Retinal pigment epithelial cell (primary cell): ENCODE results near the gene CDK12.

Experiments used
- DNase-seq: peaks from one replicate; pipeline ENCODE4 v3.0.0-alpha.2; 2010; ENCODE audit warnings: low read depth
- H3K4me3 ChIP-seq: 2 replicates; pipeline ENCODE4 v1.5.1; 2011; ENCODE audit warnings: mild to moderate bottlenecking, low read length, control low read depth, moderate library complexity
- CTCF ChIP-seq: conservative IDR thresholded peaks from 2 replicates; pipeline ENCODE4 v1.5.1; 2011; ENCODE audit warnings: low read depth, low read length, control low read depth, inconsistent platforms

The CDK12 gene

GRCh38 chr17:39549747-39550573 lies 88.7 kb downstream of the CDK12 start:
- no peak for DNase-seq
- no peak for TF ChIP-seq CTCF

DNA sequence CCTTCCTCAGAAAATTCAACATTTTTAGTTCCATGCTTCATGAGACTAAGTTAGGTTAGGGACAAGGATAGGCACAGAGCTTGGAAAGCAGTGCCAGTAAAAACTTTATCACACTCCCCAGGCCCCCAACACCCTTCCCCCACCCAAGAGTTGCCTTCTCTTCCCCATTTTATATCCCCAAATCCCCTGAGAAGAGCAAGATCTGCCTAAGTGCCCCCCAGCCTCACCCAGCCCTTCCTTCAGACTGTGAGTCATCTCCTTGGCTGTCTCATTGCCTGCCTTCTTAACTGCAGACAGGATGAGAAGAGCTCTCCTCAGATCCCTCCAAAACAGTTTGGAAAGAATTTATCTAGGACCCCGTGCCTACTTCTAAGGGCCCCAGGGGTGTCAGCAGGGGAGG lies 90.6 kb downstream of the CDK12 start:
- TF ChIP-seq CTCF, result no peak
- no peak for DNase-seq
- no peak overlapping the region for H3K4me3 ChIP-seq

More at GRCh38 chr17:39549747-39550573, 88.7 kb downstream of the CDK12 start:
- no peak overlapping the region for H3K4me3 ChIP-seq

DNA sequence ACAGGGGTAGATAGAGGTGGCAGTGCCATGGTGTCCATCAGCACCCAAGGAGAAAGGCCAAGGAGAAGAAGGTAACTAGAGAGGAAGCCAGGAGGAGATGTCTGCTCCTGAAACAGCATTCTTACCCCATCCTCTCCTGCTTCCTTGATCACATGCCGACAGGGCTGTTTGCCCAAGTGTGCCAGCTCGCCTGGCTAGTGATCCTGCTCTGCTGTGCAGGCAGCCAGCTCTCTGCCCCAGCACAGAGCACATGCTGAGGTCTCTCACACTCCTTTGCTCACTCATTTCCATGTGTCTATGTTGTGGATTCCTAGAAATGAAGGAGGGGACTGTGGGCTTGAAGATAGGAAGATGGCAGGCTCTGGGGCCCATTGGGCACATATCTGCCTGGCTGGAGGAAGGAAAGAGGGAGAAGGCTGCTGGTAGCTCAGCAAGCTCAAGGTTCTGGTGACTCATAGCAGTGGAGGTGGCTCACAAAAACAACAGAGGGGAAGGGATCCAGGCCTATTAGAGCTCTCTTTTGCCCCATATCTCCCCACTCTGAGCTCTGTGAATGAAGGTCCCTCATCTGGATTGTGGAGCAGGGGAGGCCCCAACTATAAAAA lies 92.2 kb downstream of the CDK12 start:
- no peak overlapping the region for H3K4me3 ChIP-seq
- no peak for DNase-seq
- no peak for TF ChIP-seq CTCF

DNA sequence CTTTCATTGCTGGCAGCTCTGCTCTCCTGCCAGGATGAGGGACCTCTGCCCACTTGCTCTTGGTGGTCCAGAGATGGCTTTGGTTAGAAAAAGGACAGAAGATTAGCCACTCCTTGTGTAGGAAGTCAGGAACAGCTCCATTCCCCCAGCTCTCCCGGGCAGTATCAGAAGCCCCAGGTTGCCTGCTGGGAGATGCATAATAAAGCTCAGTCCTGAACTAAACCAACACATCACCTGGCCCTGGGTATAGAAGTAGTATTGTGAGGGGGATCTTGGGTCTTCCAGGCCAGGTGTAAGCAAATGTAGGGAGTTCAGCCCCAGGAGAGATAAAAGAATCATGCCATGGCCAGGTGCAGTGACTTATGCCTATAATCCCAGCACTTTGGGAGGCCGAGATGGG lies 94.1 kb downstream of the CDK12 start:
- no peak for TF ChIP-seq CTCF
- no peak overlapping the region for H3K4me3 ChIP-seq
- no peak for DNase-seq

DNA sequence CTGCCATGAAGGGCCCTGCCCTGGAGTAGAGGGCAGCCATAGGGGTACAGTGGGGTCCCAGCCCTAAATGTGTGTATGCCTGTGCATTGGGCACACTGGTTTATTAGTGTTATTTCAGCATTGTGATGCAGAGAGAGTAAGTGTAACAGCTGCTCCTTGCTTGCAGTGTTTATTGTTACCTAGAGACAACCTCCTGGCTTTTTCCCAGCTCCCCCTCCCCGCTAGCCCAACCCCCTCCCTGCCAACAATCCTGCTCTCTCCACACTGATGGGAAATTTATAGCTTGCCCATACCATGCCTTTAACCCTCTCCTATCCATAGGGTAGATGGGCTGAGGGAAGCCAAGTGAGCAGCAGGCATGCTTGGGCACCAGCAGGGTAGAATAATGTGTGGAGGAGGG lies 95.1 kb downstream of the CDK12 start:
- DNase-seq, result no peak
- TF ChIP-seq CTCF, result no peak
- H3K4me3 ChIP-seq, result no peak overlapping the region

DNA sequence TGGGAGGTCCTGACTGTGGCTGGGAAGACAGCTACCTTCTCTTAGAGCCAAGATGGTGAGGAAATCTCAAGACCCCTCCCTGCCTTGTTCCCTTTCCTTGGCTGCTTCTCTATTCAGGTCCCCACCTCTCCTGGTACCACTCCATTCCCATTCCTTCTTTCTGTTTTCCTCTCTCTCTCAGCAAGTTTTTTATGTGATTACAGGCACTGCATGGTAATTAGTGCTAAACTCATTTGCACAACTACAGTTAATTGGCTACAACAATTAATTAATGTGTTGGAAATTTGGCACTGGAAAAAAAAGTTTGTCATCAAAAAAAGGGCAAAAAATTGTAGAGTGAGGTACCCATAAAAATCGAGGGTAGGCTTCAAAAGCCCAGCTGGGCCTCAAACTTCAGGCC lies 101.1 kb downstream of the CDK12 start:
- DNase-seq, result no peak
- TF ChIP-seq CTCF, result no peak
- H3K4me3 ChIP-seq, result no peak overlapping the region

- DNase-seq, result no peak
- no peak for TF ChIP-seq CTCF
- no peak overlapping the region for H3K4me3 ChIP-seq
These were observed 101.7 kb downstream of the CDK12 start for GRCh38 chr17:39562976-39563375.
